GM12874 (cell line): ENCODE results near the gene RBPJ.

ENCODE experiments used
- CTCF ChIP-seq: IDR thresholded peaks from 2 replicates; pipeline ENCODE4 v1.5.1; 2011; ENCODE audit warnings: low read depth, mild to moderate bottlenecking, control low read depth, low read length, moderate library complexity; ENCODE audit not compliant: insufficient read depth

The RBPJ gene

DNA sequence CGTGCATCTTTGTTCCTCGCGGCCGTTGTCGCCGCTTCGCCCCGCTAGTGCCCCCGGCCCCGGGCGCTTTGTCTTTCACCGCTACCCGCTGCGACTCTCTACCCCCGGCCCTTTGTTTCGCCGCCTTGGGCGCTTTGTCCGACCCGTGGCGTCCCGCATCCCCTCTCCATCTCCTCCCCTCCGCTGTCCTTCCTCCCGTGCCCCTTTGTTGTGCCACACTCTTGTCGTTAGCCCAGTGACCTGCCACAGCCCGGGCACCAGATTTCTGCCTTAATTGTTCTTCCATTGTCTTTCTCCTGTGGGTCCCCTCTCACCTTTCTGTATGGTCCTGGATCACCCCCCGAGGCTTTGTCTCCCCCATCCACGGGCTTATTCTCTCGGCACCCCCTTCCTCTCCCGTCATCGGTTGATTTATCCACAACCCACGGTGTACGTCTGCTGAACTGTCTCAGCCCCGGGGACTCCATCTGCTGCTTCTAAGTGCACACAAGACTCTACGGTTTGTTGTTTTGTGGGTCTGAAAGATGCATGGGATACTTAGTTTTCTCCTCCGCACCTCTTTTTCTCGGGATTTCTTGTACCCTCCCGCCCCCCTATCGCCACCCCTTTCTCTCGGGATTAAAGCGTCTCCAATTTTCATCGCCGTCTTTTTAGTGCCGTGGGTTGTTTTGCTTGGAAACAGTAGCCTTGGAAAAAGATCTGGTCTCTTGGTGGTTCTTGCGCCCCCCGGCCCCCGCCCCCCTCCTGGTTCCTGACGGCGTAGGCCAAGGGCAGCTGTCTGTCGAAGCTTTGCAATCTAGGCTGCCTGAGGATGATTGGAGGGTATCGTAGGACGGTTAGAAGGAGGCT lies 783 bp downstream of the RBPJ start:
- TF ChIP-seq CTCF = no peak

- no peak for TF ChIP-seq CTCF
These were observed 1.5 kb downstream of the RBPJ start for GRCh38 chr4:26322346-26322745.

- TF ChIP-seq CTCF = no peak
These were observed 3.0 kb downstream of the RBPJ start for GRCh38 chr4:26323821-26324220.

GRCh38 chr4:26325191-26325590 lies 4.4 kb downstream of the RBPJ start:
- TF ChIP-seq CTCF = peak; percentile 45

DNA sequence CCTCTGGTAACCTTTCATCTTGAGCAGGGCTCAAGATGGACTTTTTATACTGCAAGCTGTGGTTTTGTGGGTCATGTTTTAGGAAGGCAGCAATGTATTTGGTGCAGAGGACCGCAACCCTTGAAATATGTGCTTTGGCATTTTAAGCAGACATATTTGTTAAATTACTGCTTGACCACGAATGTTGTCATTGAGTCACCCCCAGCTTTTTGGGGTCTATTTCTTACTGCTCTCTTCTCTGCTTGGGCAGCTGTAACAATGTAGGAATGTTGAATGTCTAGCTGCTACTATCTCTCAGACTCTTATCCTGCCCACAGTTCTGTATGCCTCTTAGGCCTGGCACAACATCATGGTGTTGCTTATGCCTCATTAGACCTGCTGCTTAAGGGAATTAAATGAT lies 6.0 kb downstream of the RBPJ start:
- TF ChIP-seq CTCF = no peak

DNA sequence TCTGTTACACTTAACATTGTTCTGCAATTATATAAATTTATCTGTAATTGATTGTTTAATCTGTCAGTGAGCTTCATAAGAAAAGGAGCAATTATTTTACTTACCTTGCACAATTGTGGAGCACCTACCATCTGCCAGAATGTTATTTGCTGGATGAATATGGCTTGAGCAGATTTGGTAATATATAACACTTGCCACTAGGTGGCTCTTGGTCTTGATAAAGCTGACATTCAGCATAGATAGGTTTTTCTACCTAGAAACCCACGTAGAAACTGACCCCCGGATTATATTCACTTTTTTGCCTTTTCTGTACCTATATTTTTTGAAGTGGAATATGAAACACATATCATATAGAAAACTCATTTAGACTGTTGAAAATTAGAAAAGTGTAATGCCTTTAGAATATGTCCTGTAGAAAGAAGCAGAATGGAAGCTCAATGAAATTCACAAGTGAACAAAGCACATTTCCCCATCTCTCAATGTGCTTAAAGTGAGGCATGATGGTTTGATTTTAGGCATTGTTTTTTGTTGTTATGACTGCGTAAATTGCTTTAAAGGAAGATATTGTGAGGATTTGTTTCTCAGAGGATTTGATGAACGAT lies 9.5 kb downstream of the RBPJ start:
- peak; percentile 53 for TF ChIP-seq CTCF

DNA sequence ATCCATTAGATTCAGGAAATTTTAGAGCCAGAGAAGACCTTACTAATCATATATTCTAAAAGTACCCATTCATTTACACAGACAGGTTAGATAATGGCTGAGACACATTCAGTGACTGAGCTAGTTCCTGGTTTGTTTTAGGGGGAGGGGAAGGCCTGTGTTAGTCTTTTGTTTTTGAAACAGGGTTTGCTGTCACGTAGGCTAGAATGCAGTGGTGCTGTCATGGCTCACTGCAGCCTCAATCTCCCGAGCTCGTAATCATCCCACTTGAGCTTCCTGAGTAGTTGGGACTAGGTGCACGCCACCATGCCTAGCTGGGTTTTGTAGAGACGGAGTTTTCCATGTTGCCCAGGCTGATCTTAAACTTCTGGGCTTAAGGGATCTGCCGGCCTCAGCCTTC lies 10.1 kb downstream of the RBPJ start:
- no peak for TF ChIP-seq CTCF
